PC-3 (cell line): ENCODE data around the gene HSPA1L. TPM values are rescaled to one million over a fixed set of nuclear protein-coding genes. Genes with fewer than 3 reads are reported as not detected.
A peak's percentile ranks its signal among the peaks of the same experiment; 100 is the strongest.

Experiments
- ATAC-seq: fragments of 200-7000 bp; cut with Tn5 transposase; 2 replicates; pipeline ENCODE4 v1.9.1; 2020; ENCODE audit warnings: mild to moderate bottlenecking, moderate library complexity
- BruUV-seq: library from RNA; stranded (reverse); fragments of 400-500 nt; replicated peaks from 2 replicates; lab custom pipeline; 2021; lab: Mats Ljungman, UMichigan
- CTCF ChIA-PET: fragments of 300-600 bp; sonication (Branson Sonifier 250); formaldehyde crosslinking; loops from one replicate; lab custom pipeline; 2022; ENCODE audit warnings: antibody characterized with exemption; lab: Charles Lee
- POLR2A ChIA-PET: fragments of 300-600 bp; sonication (Branson Sonifier 250); formaldehyde crosslinking; loops from one replicate; lab custom pipeline; 2022; ENCODE audit warnings: antibody characterized with exemption; ENCODE audit not compliant: unreplicated experiment; lab: Charles Lee
- DNase-seq: peaks from one replicate; pipeline ENCODE4 v3.0.0-alpha.2; 2015
- H2AFZ ChIP-seq: fragments of 300-600 bp; sonication (generic); 2 replicates; pipeline ENCODE4 v1.6.0; 2016; ENCODE audit warnings: antibody characterized with exemption, low read length
- H3F3A ChIP-seq: fragments of 300-600 bp; sonication (generic); one replicate; pipeline ENCODE4 v1.6.0; 2017; ENCODE audit warnings: antibody characterized with exemption, low read length, control low read depth, mild to moderate bottlenecking; ENCODE audit not compliant: unreplicated experiment
- H3K27ac ChIP-seq: fragments of 300-600 bp; sonication (generic); 2 replicates; pipeline ENCODE4 v1.5.1; 2016; ENCODE audit warnings: mild to moderate bottlenecking, low read length
- H3K27me3 ChIP-seq: fragments of 300-600 bp; sonication (generic); 2 replicates; pipeline ENCODE4 v1.6.1; 2016; ENCODE audit warnings: low read length, mixed read lengths
- H3K36me3 ChIP-seq: fragments of 300-600 bp; sonication (generic); 2 replicates; pipeline ENCODE4 v1.6.1; 2016; ENCODE audit warnings: low read depth, mixed run types, low read length, mixed read lengths
- H3K4me1 ChIP-seq: fragments of 300-600 bp; sonication (generic); 2 replicates; pipeline ENCODE4 v1.5.1; 2016; ENCODE audit warnings: low read length; ENCODE audit not compliant: insufficient read depth
- H3K4me2 ChIP-seq: fragments of 300-600 bp; sonication (generic); 2 replicates; pipeline ENCODE4 v1.6.0; 2016; ENCODE audit warnings: low read length
- H3K4me3 ChIP-seq: fragments of 300-600 bp; sonication (generic); 2 replicates; pipeline ENCODE4 v1.5.1; 2016; ENCODE audit warnings: mild to moderate bottlenecking, low read length, mixed read lengths
- H3K79me2 ChIP-seq: fragments of 300-600 bp; sonication (generic); 2 replicates; pipeline ENCODE4 v1.6.1; 2017; ENCODE audit warnings: low read length, mixed read lengths
- H3K9ac ChIP-seq: fragments of 300-600 bp; sonication (generic); 2 replicates; pipeline ENCODE4 v1.6.0; 2016; ENCODE audit warnings: mild to moderate bottlenecking, low read length
- H3K9me2 ChIP-seq: fragments of 300-600 bp; sonication (generic); replicated peaks from 2 replicates; pipeline ENCODE4 v1.6.1; 2016; ENCODE audit warnings: mixed run types, low read length, mixed read lengths
- H3K9me3 ChIP-seq: fragments of 300-600 bp; sonication (generic); 2 replicates; pipeline ENCODE4 v1.6.1; 2016; ENCODE audit warnings: low read length, mixed read lengths
- H4K20me1 ChIP-seq: fragments of 300-600 bp; sonication (generic); 2 replicates; pipeline ENCODE4 v1.6.1; 2016; ENCODE audit warnings: low read length, mixed read lengths
- CTCF ChIP-seq: fragments of 300-600 bp; sonication (generic); conservative IDR thresholded peaks from 2 replicates; pipeline ENCODE4 v1.5.1; 2017; ENCODE audit warnings: antibody characterized with exemption, low read depth, mild to moderate bottlenecking, low read length
- EZH2 ChIP-seq: fragments of 300-600 bp; sonication (generic); IDR thresholded peaks from one replicate; pipeline ENCODE4 v1.6.1; 2017; ENCODE audit warnings: antibody characterized with exemption, mild to moderate bottlenecking, low read length; ENCODE audit not compliant: unreplicated experiment
- EZH2phosphoT487 ChIP-seq: fragments of 300-600 bp; sonication (generic); IDR thresholded peaks from 2 replicates; pipeline ENCODE4 v1.6.1; 2018; ENCODE audit warnings: mild to moderate bottlenecking, antibody characterized with exemption, low read length, borderline replicate concordance
- intact Hi-C: fragments of 100-400 bp; cut with micrococcal nuclease; formaldehyde crosslinking; loops from 2 replicates; pipeline ENCODE4 v1.9.0; 2023
- total RNA-seq: library from RNA; depleted of rRNA; stranded (reverse); fragments of >200 nt; gene quantifications from 2 replicates; pipeline ENCODE4 v1.2.3, GENCODE V29; 2014

Gene HSPA1L
- total RNA-seq, 1 experiment from 2014 or later: 0.26 TPM

GRCh38 chr6:31775184-31775583 is 39.9 kb downstream of the HSPA1L start:
- no peak overlapping the region for H3K4me3 ChIP-seq
- DNase-seq: peak; percentile 54
- no TSS peak for BruUV-seq
- H3K9me2 ChIP-seq: no peaks in the 10 kb centered on the region
- ChIA-PET POLR2A (interaction anchor here (0.6 kb wide), 1 partner anchor 52 kb away, joined by 3 read pairs; the partner anchor contains the start of gene HSPA1B), CTCF (interaction anchor here (0.7 to 0.9 kb wide), 2 partner anchors 40 to 52 kb away, joined by 3 read pairs; partner anchors contain the start of gene HSPA1A)
- H3K4me2 ChIP-seq: no peak overlapping the region
- peaks cover 29% of the 10 kb centered on the region for H3K4me1 ChIP-seq
- H3K27me3 ChIP-seq: no peaks in the 10 kb centered on the region
- H3K79me2 ChIP-seq: no peaks in the 10 kb centered on the region
- ATAC-seq: peak; percentile 36
- TF ChIP-seq CTCF (no peak), EZH2phosphoT487 (no peak), EZH2 (no peak)
- no peaks in the 10 kb centered on the region for H3K9me3 ChIP-seq
- H3K9ac ChIP-seq: no peak overlapping the region
- intact Hi-C loops: no loop called here
- H3K36me3 ChIP-seq: peaks cover 18% of the 10 kb centered on the region; the same call in 1 of the 2 replicates
- no peaks in the 10 kb centered on the region for H4K20me1 ChIP-seq
- peaks cover 3% of the 10 kb centered on the region for H3F3A ChIP-seq
- H3K27ac ChIP-seq: no peak overlapping the region; the same call in 1 of the 2 replicates
- no peak overlapping the region for H2AFZ ChIP-seq

GRCh38 chr6:31771992-31772358 is 43.1 kb downstream of the HSPA1L start:
- no peaks in the 10 kb centered on the region for H3K9me3 ChIP-seq
- intact Hi-C loops: loop anchor here (2.0 kb wide), 2 partner anchors 59 to 91 kb away; partner anchors contain the start of gene NEU1
- H3K4me3 ChIP-seq: no peak overlapping the region
- H4K20me1 ChIP-seq: no peaks in the 10 kb centered on the region
- H2AFZ ChIP-seq: no peak overlapping the region
- no peak for ATAC-seq
- no peak overlapping the region for H3K27ac ChIP-seq
- TF ChIP-seq EZH2phosphoT487 (no peak), CTCF (no peak), EZH2 (no peak)
- no TSS peak for BruUV-seq
- no peak overlapping the region for H3K9ac ChIP-seq
- POLR2A ChIA-PET: no interaction called here
- H3K4me2 ChIP-seq: no peak overlapping the region
- H3K9me2 ChIP-seq: no peaks in the 10 kb centered on the region
- CTCF ChIA-PET: no interaction called here
- no peak for DNase-seq
- no peaks in the 10 kb centered on the region for H3F3A ChIP-seq
- H3K27me3 ChIP-seq: no peaks in the 10 kb centered on the region
- peaks cover 2% of the 10 kb centered on the region; the same call in 1 of the 2 replicates for H3K36me3 ChIP-seq
- H3K4me1 ChIP-seq: peaks cover 20% of the 10 kb centered on the region
- no peaks in the 10 kb centered on the region for H3K79me2 ChIP-seq

- no peak overlapping the region for H3K9ac ChIP-seq
- no peak overlapping the region for H3K27ac ChIP-seq
- intact Hi-C loops: no loop called here
- H3K79me2 ChIP-seq: no peaks in the 10 kb centered on the region
- CTCF ChIA-PET: interaction anchor here (0.6 kb wide), 1 partner anchor 425 kb away, joined by 3 read pairs; no protein-coding TSS in a partner anchor
- DNase-seq (no peak), ATAC-seq (no peak)
- H3K9me2 ChIP-seq: no peaks in the 10 kb centered on the region
- H3K27me3 ChIP-seq: no peaks in the 10 kb centered on the region
- peaks cover 9% of the 10 kb centered on the region for H3K4me1 ChIP-seq
- no peaks in the 10 kb centered on the region for H3F3A ChIP-seq
- no TSS peak for BruUV-seq
- no peaks in the 10 kb centered on the region for H4K20me1 ChIP-seq
- H3K9me3 ChIP-seq: no peaks in the 10 kb centered on the region
- no peak overlapping the region for H3K4me3 ChIP-seq
- TF ChIP-seq EZH2: no peak
- TF ChIP-seq CTCF: no peak
- no peak for TF ChIP-seq EZH2phosphoT487
- no peak overlapping the region for H2AFZ ChIP-seq
- peaks cover 2% of the 10 kb centered on the region; the same call in 1 of the 2 replicates for H3K36me3 ChIP-seq
- POLR2A ChIA-PET: interaction anchor here (0.6 to 0.7 kb wide), 2 partner anchors 18 to 44 kb away, joined by 3 read pairs; partner anchors contain the start of gene HSPA1L
- no peak overlapping the region for H3K4me2 ChIP-seq
Observed at GRCh38 chr6:31770860-31771259, 44.2 kb downstream of the HSPA1L start.
